SK-N-SH treated with all-trans-retinoic acid at 6 μM for 48 hours (cell line): ENCODE results near the gene MCM3.

ENCODE experiments used
- BACH2 ChIP-seq: fragments of 250-450 bp; sonication (Bioruptor Pico); IDR thresholded peaks from 2 replicates; pipeline ENCODE4 v1.9.0; 2021; ENCODE audit warnings: mild to moderate bottlenecking, borderline replicate concordance
- OSR1 ChIP-seq: fragments of 250-450 bp; sonication (Bioruptor Pico); IDR thresholded peaks from 2 replicates; pipeline ENCODE4 v1.8.0; 2022; ENCODE audit warnings: moderate library complexity, mild to moderate bottlenecking, inconsistent platforms
- RARB ChIP-seq: fragments of 250-450 bp; sonication (Bioruptor Pico); IDR thresholded peaks from 2 replicates; pipeline ENCODE4 v1.8.0; 2021; ENCODE audit warnings: mild to moderate bottlenecking, moderate library complexity
- ZFP30 ChIP-seq: fragments of 450-650 bp; formaldehyde crosslinking; IDR thresholded peaks from 2 replicates; pipeline ENCODE4 v1.5.0; 2022; ENCODE audit warnings: mild to moderate bottlenecking, moderate library complexity
- ZNF70 ChIP-seq: fragments of 450-650 bp; formaldehyde crosslinking; IDR thresholded peaks from 2 replicates; pipeline ENCODE4 v1.5.0; 2020; ENCODE audit warnings: mild to moderate bottlenecking, moderate library complexity
- ZNF8 ChIP-seq: fragments of 450-650 bp; formaldehyde crosslinking; IDR thresholded peaks from 2 replicates; pipeline ENCODE4 v1.5.0; 2020; ENCODE audit warnings: mild to moderate bottlenecking, moderate library complexity
- TF ChIP-seq, protein P1 (sequence below): fragments of 250-450 bp; sonication (Bioruptor Pico); IDR thresholded peaks from 2 replicates; pipeline ENCODE4 v1.8.0; 2020; ENCODE audit warnings: mild to moderate bottlenecking, moderate library complexity, borderline replicate concordance
- TF ChIP-seq, protein P2 (sequence below): fragments of 250-450 bp; sonication (Bioruptor Pico); IDR thresholded peaks from 2 replicates; pipeline ENCODE4 v1.5.1; 2020; ENCODE audit warnings: low read depth, mild to moderate bottlenecking, moderate library complexity

DNA sequence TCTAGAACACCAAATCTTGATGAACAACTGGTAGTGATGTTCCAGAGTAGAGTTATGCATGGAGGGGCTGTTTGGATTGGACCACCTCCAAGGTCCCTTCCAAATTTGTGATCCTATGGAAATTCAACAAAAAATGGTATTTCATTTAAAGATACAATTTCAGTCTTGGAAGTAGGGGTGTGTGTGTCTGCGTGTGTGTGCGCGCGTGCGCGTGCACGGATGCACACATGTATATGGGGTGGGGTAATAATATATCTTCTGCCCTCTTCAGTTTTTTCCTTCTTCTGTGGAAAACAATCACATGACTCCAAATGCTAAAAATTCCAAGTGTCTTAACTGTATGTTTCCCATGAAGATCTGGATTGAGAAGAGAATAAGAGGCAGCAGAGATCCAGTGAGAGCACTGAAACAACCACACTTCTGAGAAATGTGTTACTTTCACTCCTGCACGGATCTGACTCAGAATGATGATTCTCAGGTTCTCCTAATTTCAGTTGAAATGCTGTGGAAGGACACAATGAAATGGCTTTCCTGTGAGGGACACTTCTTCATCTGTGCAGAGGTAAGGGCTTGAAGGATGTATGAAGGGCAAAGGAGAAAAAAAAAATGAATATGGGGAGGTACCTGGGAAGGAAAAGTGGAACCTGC lies 29.7 kb downstream of the MCM3 start:
- TF ChIP-seq OSR1 (no peak), RARB (no peak), ZNF70 (CRISPR knock-in tag) (no peak), ZFP30 (CRISPR knock-in tag) (no peak), ZNF8 (CRISPR knock-in tag) (no peak), BACH2 (CRISPR knock-in tag) (no peak)
- TF ChIP-seq, protein P1, sequence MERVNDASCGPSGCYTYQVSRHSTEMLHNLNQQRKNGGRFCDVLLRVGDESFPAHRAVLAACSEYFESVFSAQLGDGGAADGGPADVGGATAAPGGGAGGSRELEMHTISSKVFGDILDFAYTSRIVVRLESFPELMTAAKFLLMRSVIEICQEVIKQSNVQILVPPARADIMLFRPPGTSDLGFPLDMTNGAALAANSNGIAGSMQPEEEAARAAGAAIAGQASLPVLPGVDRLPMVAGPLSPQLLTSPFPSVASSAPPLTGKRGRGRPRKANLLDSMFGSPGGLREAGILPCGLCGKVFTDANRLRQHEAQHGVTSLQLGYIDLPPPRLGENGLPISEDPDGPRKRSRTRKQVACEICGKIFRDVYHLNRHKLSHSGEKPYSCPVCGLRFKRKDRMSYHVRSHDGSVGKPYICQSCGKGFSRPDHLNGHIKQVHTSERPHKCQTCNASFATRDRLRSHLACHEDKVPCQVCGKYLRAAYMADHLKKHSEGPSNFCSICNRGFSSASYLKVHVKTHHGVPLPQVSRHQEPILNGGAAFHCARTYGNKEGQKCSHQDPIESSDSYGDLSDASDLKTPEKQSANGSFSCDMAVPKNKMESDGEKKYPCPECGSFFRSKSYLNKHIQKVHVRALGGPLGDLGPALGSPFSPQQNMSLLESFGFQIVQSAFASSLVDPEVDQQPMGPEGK (CRISPR knock-in tag): no peak
- TF ChIP-seq, protein P2, sequence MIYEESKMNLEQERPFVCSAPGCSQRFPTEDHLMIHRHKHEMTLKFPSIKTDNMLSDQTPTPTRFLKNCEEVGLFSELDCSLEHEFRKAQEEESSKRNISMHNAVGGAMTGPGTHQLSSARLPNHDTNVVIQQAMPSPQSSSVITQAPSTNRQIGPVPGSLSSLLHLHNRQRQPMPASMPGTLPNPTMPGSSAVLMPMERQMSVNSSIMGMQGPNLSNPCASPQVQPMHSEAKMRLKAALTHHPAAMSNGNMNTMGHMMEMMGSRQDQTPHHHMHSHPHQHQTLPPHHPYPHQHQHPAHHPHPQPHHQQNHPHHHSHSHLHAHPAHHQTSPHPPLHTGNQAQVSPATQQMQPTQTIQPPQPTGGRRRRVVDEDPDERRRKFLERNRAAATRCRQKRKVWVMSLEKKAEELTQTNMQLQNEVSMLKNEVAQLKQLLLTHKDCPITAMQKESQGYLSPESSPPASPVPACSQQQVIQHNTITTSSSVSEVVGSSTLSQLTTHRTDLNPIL (CRISPR knock-in tag): no peak
